Mesodermal cell (in vitro differentiated cells): ENCODE measurements around the gene WDR18.
"Not testable (repeated sequence)": the region's sequence is repeated elsewhere in the genome, so short reads cannot be mapped to it uniquely, and the experiment has no call there.

Experiments used
- H3K27ac ChIP-seq: 2 replicates; pipeline ENCODE4 v1.7.0; 2013; ENCODE audit warnings: mild to moderate bottlenecking, low read depth, low read length, moderate library complexity; ENCODE audit not compliant: severe bottlenecking
- H3K36me3 ChIP-seq: 2 replicates; pipeline ENCODE4 v1.7.1; 2013; ENCODE audit warnings: mild to moderate bottlenecking, low read length, moderate library complexity; ENCODE audit not compliant: control insufficient read depth, insufficient read depth
- H3K4me1 ChIP-seq: one replicate; pipeline ENCODE4 v1.7.1; 2013; ENCODE audit warnings: mild to moderate bottlenecking, low read length; ENCODE audit not compliant: insufficient read depth, control insufficient read depth, poor library complexity, severe bottlenecking
- H3K4me3 ChIP-seq: 2 replicates; pipeline ENCODE4 v1.7.0; 2013; ENCODE audit warnings: low read length, control low read depth, mild to moderate bottlenecking; ENCODE audit not compliant: insufficient read depth, poor library complexity, severe bottlenecking; ENCODE audit errors: extremely low read depth
- H3K9me3 ChIP-seq: 2 replicates; pipeline ENCODE4 v1.7.1; 2013; ENCODE audit warnings: mild to moderate bottlenecking, low read length, moderate library complexity; ENCODE audit not compliant: control insufficient read depth
- WGBS, 2 experiments: methylation state at CpG; one replicate each; pipeline ENCODE4 v1.1.5; 2013; ENCODE audit warnings: missing lambda C conversion rate in 2 of 2; ENCODE audit not compliant: insufficient coverage in 2 of 2; 5-methylcytosine and 5-hydroxymethylcytosine counted together

Gene WDR18

GRCh38 chr19:1017906-1018305 lies 33.8 kb downstream of the WDR18 start:
- H3K4me3 ChIP-seq: no peak overlapping the region
- H3K4me1 ChIP-seq: peaks cover 41% of the 10 kb centered on the region
- peaks cover 37% of the 10 kb centered on the region for H3K36me3 ChIP-seq
- H3K27ac ChIP-seq: no peak overlapping the region
- H3K9me3 ChIP-seq: no peaks in the 10 kb centered on the region
- 93 to 94% methylated on average over 7 to 9 of the region's 9 CpGs for WGBS, 2 experiments

- H3K27ac ChIP-seq: no peak overlapping the region
- peaks cover 32% of the 10 kb centered on the region for H3K36me3 ChIP-seq
- peaks cover 41% of the 10 kb centered on the region for H3K4me1 ChIP-seq
- H3K4me3 ChIP-seq: no peak overlapping the region
- WGBS, 2 experiments: 92 to 94% methylated on average over 2 to 5 of the region's 5 CpGs
- H3K9me3 ChIP-seq: no peaks in the 10 kb centered on the region
These were observed 34.2 kb downstream of the WDR18 start for GRCh38 chr19:1018393-1018792.

GRCh38 chr19:1018932-1019615 lies 34.9 kb downstream of the WDR18 start:
- H3K4me3 ChIP-seq: peak overlapping the region; percentile 91
- H3K36me3 ChIP-seq: peaks cover 26% of the 10 kb centered on the region
- H3K27ac ChIP-seq: no peak overlapping the region
- H3K4me1 ChIP-seq: peaks cover 41% of the 10 kb centered on the region
- 87 to 93% methylated on average over 15 of the region's 17 CpGs for WGBS, 2 experiments
- H3K9me3 ChIP-seq: no peaks in the 10 kb centered on the region

- Histone ChIP-seq H3K4me3 (peak overlapping the region; percentile 91), H3K36me3 (peaks cover 21% of the 10 kb centered on the region), H3K27ac (no peak overlapping the region), H3K4me1 (peaks cover 41% of the 10 kb centered on the region), H3K9me3 (no peaks in the 10 kb centered on the region)
- WGBS, 2 experiments: 78 to 83% methylated on average over 16 to 18 of the region's 18 CpGs
These were observed 35.4 kb downstream of the WDR18 start for GRCh38 chr19:1019616-1019961.

- Histone ChIP-seq H3K4me1 (peaks cover 41% of the 10 kb centered on the region), H3K4me3 (peak overlapping the region; percentile 91), H3K27ac (peak overlapping the region; percentile 99), H3K36me3 (peaks cover 15% of the 10 kb centered on the region), H3K9me3 (no peaks in the 10 kb centered on the region)
- 4 to 5% methylated on average over 49 to 51 of the region's 60 CpGs for WGBS, 2 experiments
These were observed 36.1 kb downstream of the WDR18 start for GRCh38 chr19:1019980-1020867.

GRCh38 chr19:1020868-1021425 lies 36.8 kb downstream of the WDR18 start, which contains the start of gene TMEM259:
TSS of gene TMEM259 (minus strand) at chr19:1021123. CDS start at chr19:1020996, 127 bp downstream.
- H3K4me3 ChIP-seq: peak within 1 kb of the TSS; percentile 91
- H3K4me1 ChIP-seq: peaks cover 39% of the 10 kb centered on the region
- 0% methylated on average over 49 to 57 of the region's 68 CpGs for WGBS, 2 experiments
- no peaks in the 10 kb centered on the region for H3K9me3 ChIP-seq
- H3K27ac ChIP-seq: peak within 1 kb of the TSS; percentile 99
- peaks cover 14% of the 10 kb centered on the region for H3K36me3 ChIP-seq

- H3K27ac ChIP-seq, H3K4me3 ChIP-seq, H3K9me3 ChIP-seq, H3K36me3 ChIP-seq: not testable (repeated sequence)
- peaks cover 15% of the 10 kb centered on the region for H3K4me1 ChIP-seq
- 87 to 96% methylated on average over 5 of the region's 5 CpGs for WGBS, 2 experiments
These were observed 39.7 kb downstream of the WDR18 start for GRCh38 chr19:1023883-1024188.

GRCh38 chr19:1025080-1025479 lies 40.9 kb downstream of the WDR18 start:
- H3K36me3 ChIP-seq, H3K4me1 ChIP-seq, H3K9me3 ChIP-seq, H3K4me3 ChIP-seq, H3K27ac ChIP-seq: not testable (repeated sequence)
- 90 to 100% methylated on average over 1 to 2 of the region's 6 CpGs for WGBS, 2 experiments

GRCh38 chr19:1025960-1026782 lies 42.0 kb downstream of the WDR18 start, which contains the start of gene CNN2:
TSS of gene CNN2 (plus strand) at chr19:1026608. CDS start at chr19:1026662, 54 bp downstream.
- WGBS, 2 experiments: 0 to 1% methylated on average over 50 to 53 of the region's 63 CpGs
- Histone ChIP-seq H3K4me3 (peak within 1 kb of the TSS; percentile 92), H3K4me1 (peaks cover 5% of the 10 kb centered on the region), H3K36me3 (peaks cover 14% of the 10 kb centered on the region), H3K9me3 (no peaks in the 10 kb centered on the region), H3K27ac (peak within 1 kb of the TSS; percentile 94)
